A673 (cell line): ENCODE results near the gene LIPK.

Experiments used
- CTCF ChIP-seq: fragments of 300-800, 200-600 bp; sonication (generic); conservative IDR thresholded peaks from 2 replicates; pipeline ENCODE4 v1.5.1; 2017; ENCODE audit warnings: low read depth, mild to moderate bottlenecking, antibody characterized with exemption, low read length, moderate library complexity, mixed read lengths
- EZH2 ChIP-seq: fragments of 200-600 bp; sonication (generic); IDR thresholded peaks from 2 replicates; pipeline ENCODE4 v1.6.1; 2017; ENCODE audit warnings: borderline replicate concordance, low read depth, mild to moderate bottlenecking, mixed read lengths, antibody characterized with exemption, low read length; ENCODE audit not compliant: poor library complexity, severe bottlenecking

GRCh38 chr10:88764110-88764509 is 58.1 kb downstream of the LIPK start:
- no peak for TF ChIP-seq CTCF
- TF ChIP-seq EZH2 = no peak
